Natural killer cell (primary cell): Measurements from ENCODE around the gene WDR11. TPM values are rescaled to one million over a fixed set of nuclear protein-coding genes. Genes with fewer than 3 reads are reported as not detected.

Experiments
- ATAC-seq, 3 donors: fragments of 150-1000 bp in 2 of 3; fragments of 200-7000 bp in 1 of 3; cut with Tn5 transposase; 1 replicate in 1 of 3; 2 replicates in 2 of 3; pipeline ENCODE4 v1.10.0; 2021; ENCODE audit warnings: mild to moderate bottlenecking in 2 of 3, moderate library complexity in 2 of 3
- DNase-seq, 2 donors: peaks; one replicate each; pipeline versions ENCODE4 v3.0.0 to v3.0.0-alpha.2; 2013 to 2021; ENCODE audit warnings: mixed read lengths in 1 of 2
- H3K27ac ChIP-seq: one replicate; pipeline ENCODE4 v1.5.1; 2013; ENCODE audit warnings: mild to moderate bottlenecking, low read length
- H3K27me3 ChIP-seq: one replicate; pipeline ENCODE4 v1.6.1; 2013; ENCODE audit warnings: low read length; ENCODE audit not compliant: control insufficient read depth, insufficient read depth
- H3K36me3 ChIP-seq: one replicate; pipeline ENCODE4 v1.6.1; 2013; ENCODE audit warnings: low read length; ENCODE audit not compliant: control insufficient read depth, insufficient read depth
- H3K4me1 ChIP-seq: one replicate; pipeline ENCODE4 v1.6.1; 2013; ENCODE audit warnings: low read length; ENCODE audit not compliant: control insufficient read depth, insufficient read depth
- H3K4me3 ChIP-seq: one replicate; pipeline ENCODE4 v1.5.1; 2013; ENCODE audit warnings: low read length
- H3K9me3 ChIP-seq: one replicate; pipeline ENCODE4 v1.6.1; 2013; ENCODE audit warnings: low read length; ENCODE audit not compliant: control insufficient read depth, insufficient read depth
- H3K27ac Mint-ChIP-seq, 2 donors: one replicate each; pipeline ENCODE4 v1.8.0; 2022; ENCODE audit warnings: mild to moderate bottlenecking in 2 of 2, mixed read lengths in 2 of 2, moderate library complexity in 1 of 2
- H3K27me3 Mint-ChIP-seq, 2 donors: one replicate each; pipeline ENCODE4 v1.8.0; 2022; ENCODE audit warnings: low read depth in 2 of 2, mixed read lengths in 2 of 2
- H3K36me3 Mint-ChIP-seq: one replicate; pipeline ENCODE4 v1.8.0; 2022; ENCODE audit warnings: mixed read lengths
- H3K4me1 Mint-ChIP-seq, 2 donors: one replicate each; pipeline ENCODE4 v1.8.0; 2022; ENCODE audit warnings: mixed read lengths in 2 of 2
- H3K4me3 Mint-ChIP-seq: one replicate; pipeline ENCODE4 v1.8.0; 2022; ENCODE audit warnings: mild to moderate bottlenecking, moderate library complexity, mixed read lengths
- H3K9me3 Mint-ChIP-seq, 2 donors: one replicate each; pipeline ENCODE4 v1.8.0; 2022; ENCODE audit warnings: mixed read lengths in 2 of 2
- WGBS: methylation state at CpG from one replicate; pipeline ENCODE4 v1.1.7; 2013; ENCODE audit warnings: missing lambda C conversion rate; ENCODE audit not compliant: insufficient coverage; 5-methylcytosine and 5-hydroxymethylcytosine counted together
- intact Hi-C: fragments of 100-400 bp; cut with micrococcal nuclease; formaldehyde crosslinking; loops from one replicate; pipeline ENCODE4 v1.14.2; 2022
- total RNA-seq, 4 donors: library from RNA; stranded (reverse); fragments of 120-200 nt in 1 of 4; gene quantifications; one replicate each; pipeline versions ENCODE4 v1.2.3 to v1.2.4, GENCODE V29; 2013 to 2022
- TF ChIP-seq, protein P1 (sequence below): fragments of 200-600 bp; IDR thresholded peaks from one replicate; pipeline ENCODE4 v1.8.0; 2022; ENCODE audit warnings: antibody characterized with exemption

Gene WDR11
- total RNA-seq, 3 donors from 2014 or later (not counting 1 experiment from before 2014, with no cell fraction given), result 70.8 to 88.3 (median 77.8) TPM

DNA sequence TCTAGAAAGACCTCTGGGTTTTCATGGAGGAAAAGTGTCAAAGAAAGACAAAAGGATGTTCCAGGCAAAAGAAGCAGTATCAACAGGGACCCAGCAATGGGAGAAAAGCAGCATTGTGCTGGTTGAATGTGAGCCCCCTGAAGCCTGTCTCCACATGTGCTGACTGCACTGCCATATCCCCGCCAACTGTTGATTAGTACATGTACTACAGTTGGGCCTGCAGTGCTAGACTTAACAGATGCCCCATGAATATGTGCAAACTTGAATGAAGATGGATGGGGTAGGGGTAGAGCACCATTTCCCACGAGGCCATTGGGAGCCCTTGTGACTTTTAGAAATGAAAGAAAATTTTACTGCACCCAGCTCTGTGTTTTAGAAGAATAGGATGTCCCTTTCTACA is 15.6 kb upstream of the WDR11 start:
- no peak overlapping the region for H3K4me3 Mint-ChIP-seq
- TF ChIP-seq, protein P1, sequence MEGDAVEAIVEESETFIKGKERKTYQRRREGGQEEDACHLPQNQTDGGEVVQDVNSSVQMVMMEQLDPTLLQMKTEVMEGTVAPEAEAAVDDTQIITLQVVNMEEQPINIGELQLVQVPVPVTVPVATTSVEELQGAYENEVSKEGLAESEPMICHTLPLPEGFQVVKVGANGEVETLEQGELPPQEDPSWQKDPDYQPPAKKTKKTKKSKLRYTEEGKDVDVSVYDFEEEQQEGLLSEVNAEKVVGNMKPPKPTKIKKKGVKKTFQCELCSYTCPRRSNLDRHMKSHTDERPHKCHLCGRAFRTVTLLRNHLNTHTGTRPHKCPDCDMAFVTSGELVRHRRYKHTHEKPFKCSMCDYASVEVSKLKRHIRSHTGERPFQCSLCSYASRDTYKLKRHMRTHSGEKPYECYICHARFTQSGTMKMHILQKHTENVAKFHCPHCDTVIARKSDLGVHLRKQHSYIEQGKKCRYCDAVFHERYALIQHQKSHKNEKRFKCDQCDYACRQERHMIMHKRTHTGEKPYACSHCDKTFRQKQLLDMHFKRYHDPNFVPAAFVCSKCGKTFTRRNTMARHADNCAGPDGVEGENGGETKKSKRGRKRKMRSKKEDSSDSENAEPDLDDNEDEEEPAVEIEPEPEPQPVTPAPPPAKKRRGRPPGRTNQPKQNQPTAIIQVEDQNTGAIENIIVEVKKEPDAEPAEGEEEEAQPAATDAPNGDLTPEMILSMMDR, result no peak
- WGBS, result 90% methylated on average over 2 of the region's 2 CpGs
- no peaks in the 10 kb centered on the region for H3K36me3 ChIP-seq
- H3K27ac Mint-ChIP-seq, result no peak overlapping the region
- H3K9me3 ChIP-seq, result no peaks in the 10 kb centered on the region
- no peaks in the 10 kb centered on the region for H3K9me3 Mint-ChIP-seq
- no peaks in the 10 kb centered on the region for H3K36me3 Mint-ChIP-seq
- ATAC-seq (no peak), DNase-seq (no peak)
- H3K4me1 Mint-ChIP-seq, result no peaks in the 10 kb centered on the region
- no peak overlapping the region for H3K4me3 ChIP-seq
- intact Hi-C loops, result no loop called here
- H3K27me3 ChIP-seq, result no peaks in the 10 kb centered on the region
- no peaks in the 10 kb centered on the region for H3K4me1 ChIP-seq
- no peak overlapping the region for H3K27ac ChIP-seq
- H3K27me3 Mint-ChIP-seq, result peaks cover 3 to 26% of the 10 kb centered on the region in 2 donors

DNA sequence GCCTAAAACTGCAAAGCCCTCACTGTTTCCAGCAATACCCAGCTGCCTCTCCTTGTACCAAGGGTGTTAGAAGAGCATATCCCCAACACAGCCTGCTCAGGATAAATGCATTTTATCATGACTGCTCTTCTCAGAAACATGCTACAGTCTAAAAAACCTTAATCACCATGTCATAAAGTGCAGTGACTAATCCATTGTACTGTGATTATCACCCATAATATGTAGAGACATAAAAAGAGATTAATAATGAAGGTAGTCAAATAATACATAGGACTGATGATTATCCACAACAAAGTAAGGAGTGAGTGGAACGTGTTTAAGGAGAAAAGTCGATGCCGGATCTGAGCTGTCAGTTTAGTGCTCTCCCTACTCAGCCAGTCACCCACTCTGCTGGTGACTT is 12.2 kb upstream of the WDR11 start:
- Histone ChIP-seq H3K4me3 (no peak overlapping the region), H3K9me3 (no peaks in the 10 kb centered on the region), H3K27ac (no peak overlapping the region), H3K4me1 (no peaks in the 10 kb centered on the region), H3K27me3 (no peaks in the 10 kb centered on the region), H3K36me3 (no peaks in the 10 kb centered on the region)
- H3K27ac Mint-ChIP-seq, result no peak overlapping the region
- DNase-seq (no peak), ATAC-seq (no peak)
- intact Hi-C loops, result no loop called here
- 90% methylated on average over 3 of the region's 3 CpGs for WGBS
- no peak overlapping the region for H3K4me3 Mint-ChIP-seq
- TF ChIP-seq, protein P1, result no peak
- H3K9me3 Mint-ChIP-seq, result no peaks in the 10 kb centered on the region
- H3K27me3 Mint-ChIP-seq, result peaks cover 3 to 7% of the 10 kb centered on the region in 2 donors
- H3K4me1 Mint-ChIP-seq, result peaks cover 0 to 6% of the 10 kb centered on the region in 2 donors
- no peaks in the 10 kb centered on the region for H3K36me3 Mint-ChIP-seq

DNA sequence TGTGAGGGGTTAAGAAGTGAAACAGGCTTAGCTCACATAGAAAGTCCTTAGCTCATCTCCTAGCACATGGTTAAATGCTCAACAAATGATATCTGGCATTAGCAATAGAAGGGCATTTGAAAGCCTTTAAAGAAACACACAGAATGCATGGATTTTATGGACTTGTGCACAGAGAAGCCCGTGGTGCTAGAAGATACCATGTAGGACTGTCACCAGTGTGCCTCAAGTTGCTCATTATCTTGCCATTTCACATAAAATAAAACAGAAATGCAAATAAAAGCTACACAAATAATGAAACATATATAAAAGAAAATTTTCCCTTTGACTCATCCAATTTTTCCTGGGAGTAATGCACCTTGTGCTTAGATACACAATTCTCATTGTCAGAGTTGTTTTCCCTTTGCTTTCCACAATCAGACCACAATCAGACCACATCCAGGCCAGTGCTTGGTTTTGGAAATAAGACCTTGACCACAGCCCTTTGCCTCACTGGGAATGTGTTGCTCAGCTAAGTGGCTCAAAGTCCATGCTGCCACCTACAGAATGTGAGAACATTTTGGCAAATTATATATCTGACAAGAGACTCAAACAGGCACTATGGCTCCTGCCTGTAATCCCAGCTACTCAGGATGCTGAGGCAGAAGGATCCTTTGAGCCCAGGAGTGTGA is 9.5 kb upstream of the WDR11 start:
- intact Hi-C loops, result no loop called here
- peaks cover 0 to 6% of the 10 kb centered on the region in 2 donors for H3K4me1 Mint-ChIP-seq

More for the DNA sequence above, 9.5 kb upstream of the WDR11 start:
- no peak overlapping the region for H3K27ac Mint-ChIP-seq
- TF ChIP-seq, protein P1, result no peak
- ATAC-seq, result no peak
- Histone ChIP-seq H3K9me3 (no peaks in the 10 kb centered on the region), H3K36me3 (no peaks in the 10 kb centered on the region), H3K4me1 (no peaks in the 10 kb centered on the region), H3K4me3 (no peak overlapping the region), H3K27me3 (no peaks in the 10 kb centered on the region), H3K27ac (no peak overlapping the region)
- DNase-seq, result no peak
- WGBS, result 60% methylated on average over 1 of the region's 1 CpG
- H3K36me3 Mint-ChIP-seq, result no peaks in the 10 kb centered on the region
- H3K27me3 Mint-ChIP-seq, result peaks cover 3 to 7% of the 10 kb centered on the region in 2 donors
- no peaks in the 10 kb centered on the region for H3K9me3 Mint-ChIP-seq
- no peak overlapping the region for H3K4me3 Mint-ChIP-seq
